ENCODE measurements around the gene F10.
A peak's percentile ranks its signal among the peaks of the same experiment; 100 is the strongest.

F10 gene

GRCh38 chr13:113145496-113145895 is 22.9 kb downstream of the F10 start:
- DNase-seq = no peak
- in situ Hi-C loops (cut with HindIII; ENCODE audit: low pct_ligation_motif_present, low pct_unique_long_range_greater_than_20kb, low sequenced_read_pairs) = no loop called here

- DNase-seq = no peak
- in situ Hi-C loops (cut with HindIII; ENCODE audit: low pct_ligation_motif_present, low pct_unique_long_range_greater_than_20kb, low sequenced_read_pairs) = no loop called here
Measured at GRCh38 chr13:113145911-113146598, 23.5 kb downstream of the F10 start.

- no peak for DNase-seq
- in situ Hi-C loops (cut with HindIII; ENCODE audit: low pct_ligation_motif_present, low pct_unique_long_range_greater_than_20kb, low sequenced_read_pairs) = no loop called here
Measured at GRCh38 chr13:113146750-113147149, 24.2 kb downstream of the F10 start.

DNA sequence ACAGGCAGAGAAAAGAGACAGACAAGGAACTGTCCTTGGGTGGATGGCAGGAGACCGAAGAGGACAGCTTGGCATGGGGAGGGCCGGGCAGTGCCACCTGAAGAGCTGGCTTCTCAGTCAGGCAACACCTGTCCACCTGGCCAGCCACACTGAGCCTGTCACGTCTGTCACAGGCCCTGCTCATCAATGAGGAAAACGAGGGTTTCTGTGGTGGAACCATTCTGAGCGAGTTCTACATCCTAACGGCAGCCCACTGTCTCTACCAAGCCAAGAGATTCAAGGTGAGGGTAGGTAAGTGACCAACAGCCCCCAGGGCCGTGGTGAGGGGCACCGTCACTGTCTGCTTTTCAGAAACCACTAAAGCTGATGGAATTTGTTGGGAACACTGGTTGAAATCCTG is 24.6 kb downstream of the F10 start:
- in situ Hi-C loops (cut with HindIII; ENCODE audit: low pct_ligation_motif_present, low pct_unique_long_range_greater_than_20kb, low sequenced_read_pairs) = no loop called here
- DNase-seq = no peak

- in situ Hi-C loops (cut with HindIII; ENCODE audit: low pct_ligation_motif_present, low pct_unique_long_range_greater_than_20kb, low sequenced_read_pairs) = no loop called here
- no peak for DNase-seq
Measured at GRCh38 chr13:113148407-113148806, 25.8 kb downstream of the F10 start.

- DNase-seq = no peak
- in situ Hi-C loops (cut with HindIII; ENCODE audit: low pct_ligation_motif_present, low pct_unique_long_range_greater_than_20kb, low sequenced_read_pairs) = no loop called here
Measured at GRCh38 chr13:113148940-113149503, 26.4 kb downstream of the F10 start.

- in situ Hi-C loops (cut with HindIII; ENCODE audit: low pct_ligation_motif_present, low pct_unique_long_range_greater_than_20kb, low sequenced_read_pairs) = no loop called here
- no peak for DNase-seq
Measured at GRCh38 chr13:113149711-113150549, 27.3 kb downstream of the F10 start.

GRCh38 chr13:113150550-113151365 is 28.2 kb downstream of the F10 start:
- in situ Hi-C loops (cut with HindIII; ENCODE audit: low pct_ligation_motif_present, low pct_unique_long_range_greater_than_20kb, low sequenced_read_pairs) = no loop called here
- DNase-seq = no peak

DNA sequence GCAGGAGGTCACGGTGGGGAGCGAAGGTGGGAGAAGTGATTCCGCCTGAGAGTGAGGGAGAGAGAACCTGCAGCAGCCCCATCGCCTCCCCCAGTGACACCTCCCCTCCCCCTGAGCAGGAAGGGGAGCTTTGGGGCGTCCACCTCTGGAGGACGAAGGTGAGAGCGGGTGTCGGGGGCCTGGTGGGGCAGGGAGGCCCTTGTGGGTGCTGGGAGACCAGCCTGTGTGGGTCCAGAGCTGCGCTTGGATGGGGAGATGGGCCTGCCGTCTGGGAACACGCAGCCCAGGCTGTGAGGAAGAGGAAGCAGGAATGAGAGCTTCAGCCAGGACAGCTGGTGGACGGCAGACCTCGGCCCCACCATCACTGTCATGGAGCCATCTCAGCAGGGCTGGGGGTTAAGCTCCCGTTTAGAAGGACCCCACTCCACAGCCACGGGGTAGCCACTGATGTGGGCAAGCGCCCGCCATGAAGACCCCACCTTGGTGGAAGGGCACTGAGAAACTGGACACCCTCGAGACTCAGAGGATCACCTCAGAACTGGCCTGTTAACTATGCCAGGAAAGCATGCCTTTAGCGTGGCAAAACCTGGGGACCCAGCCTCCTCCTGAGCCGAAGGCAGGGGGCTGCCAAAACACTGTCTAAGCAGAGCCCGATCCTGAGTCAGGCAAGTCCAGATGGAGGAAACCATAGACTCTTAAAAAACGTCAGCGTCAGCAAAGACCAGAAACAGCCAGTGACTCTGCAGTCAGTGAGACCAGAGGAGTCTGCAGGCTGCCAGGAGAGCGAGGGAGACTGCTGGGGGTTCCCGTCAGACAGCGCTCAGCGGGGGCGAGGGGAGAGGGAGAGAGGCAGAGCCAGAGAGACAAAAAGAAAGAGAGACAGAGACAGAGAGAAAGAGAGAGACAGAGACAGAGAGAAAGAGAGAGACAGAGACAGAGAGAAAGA is 29.4 kb downstream of the F10 start:
- DNase-seq = no peak

DNA sequence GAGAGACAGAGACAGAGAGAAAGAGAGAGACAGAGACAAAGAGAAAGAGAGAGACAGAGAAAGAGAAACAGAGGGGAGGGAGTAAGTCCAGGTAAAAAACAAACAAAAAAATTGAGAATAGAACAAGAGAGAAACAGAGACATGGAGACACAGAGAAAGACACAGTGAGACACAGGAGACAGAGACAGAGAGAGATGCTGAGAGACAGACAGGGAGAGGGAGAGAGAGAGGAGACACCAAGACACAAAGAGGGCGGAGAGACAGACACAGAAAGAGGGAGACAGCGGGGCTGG is 30.0 kb downstream of the F10 start:
- in situ Hi-C loops (cut with HindIII; ENCODE audit: low pct_ligation_motif_present, low pct_unique_long_range_greater_than_20kb, low sequenced_read_pairs) = no loop called here
- DNase-seq = no peak

More for the DNA sequence above, 29.4 kb downstream of the F10 start:
- in situ Hi-C loops (cut with HindIII; ENCODE audit: low pct_ligation_motif_present, low pct_unique_long_range_greater_than_20kb, low sequenced_read_pairs) = no loop called here

- in situ Hi-C loops (cut with HindIII; ENCODE audit: low pct_ligation_motif_present, low pct_unique_long_range_greater_than_20kb, low sequenced_read_pairs) = no loop called here
- DNase-seq = no peak
Measured at GRCh38 chr13:113152984-113153809, 30.6 kb downstream of the F10 start.

DNA sequence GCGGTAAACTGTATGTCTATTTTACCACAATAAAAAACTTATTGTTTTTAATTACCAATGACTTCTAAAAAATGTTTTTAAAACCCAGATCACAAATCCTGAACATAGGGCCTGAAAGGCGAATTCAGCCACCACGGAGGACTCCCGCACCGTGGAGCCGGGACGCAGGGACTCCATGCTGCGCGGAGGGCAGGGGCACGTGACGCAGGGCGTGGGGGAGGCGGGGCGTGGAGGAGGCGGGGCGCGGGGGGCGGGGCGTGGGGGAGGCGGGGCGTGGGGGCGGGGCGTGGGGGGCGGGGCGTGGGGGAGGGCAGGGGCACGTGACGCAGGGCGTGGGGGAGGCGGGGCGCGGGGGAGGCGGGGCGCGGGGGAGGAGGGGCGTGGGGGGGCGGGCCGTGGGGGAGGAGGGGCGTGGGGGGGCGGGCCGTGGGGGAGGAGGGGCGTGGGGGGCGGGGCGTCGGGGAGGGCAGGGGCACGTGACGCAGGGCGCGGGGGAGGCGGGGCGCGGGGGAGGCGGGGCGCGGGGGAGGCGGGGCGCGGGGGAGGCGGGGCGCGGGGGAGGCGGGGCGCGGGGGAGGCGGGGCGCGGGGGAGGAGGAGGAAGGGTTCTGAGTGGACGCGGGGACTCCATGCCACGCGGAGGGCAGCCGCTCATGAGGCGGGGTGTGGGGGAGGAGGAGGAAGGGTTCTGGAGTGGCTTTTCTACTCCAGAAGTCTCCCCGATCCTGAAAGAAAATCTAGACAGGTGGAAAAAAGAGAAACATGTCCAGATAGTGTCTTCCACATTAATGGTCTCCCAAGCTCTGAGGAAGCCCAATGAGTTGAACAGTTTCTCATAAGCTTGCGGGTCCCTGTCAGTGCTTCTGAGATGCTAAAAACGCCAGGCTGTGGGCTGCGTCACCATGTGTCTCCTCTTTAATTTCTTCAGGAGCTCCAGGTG is 31.5 kb downstream of the F10 start:
- peak; percentile 53 for DNase-seq
- in situ Hi-C loops (cut with HindIII; ENCODE audit: low pct_ligation_motif_present, low pct_unique_long_range_greater_than_20kb, low sequenced_read_pairs) = no loop called here

DNA sequence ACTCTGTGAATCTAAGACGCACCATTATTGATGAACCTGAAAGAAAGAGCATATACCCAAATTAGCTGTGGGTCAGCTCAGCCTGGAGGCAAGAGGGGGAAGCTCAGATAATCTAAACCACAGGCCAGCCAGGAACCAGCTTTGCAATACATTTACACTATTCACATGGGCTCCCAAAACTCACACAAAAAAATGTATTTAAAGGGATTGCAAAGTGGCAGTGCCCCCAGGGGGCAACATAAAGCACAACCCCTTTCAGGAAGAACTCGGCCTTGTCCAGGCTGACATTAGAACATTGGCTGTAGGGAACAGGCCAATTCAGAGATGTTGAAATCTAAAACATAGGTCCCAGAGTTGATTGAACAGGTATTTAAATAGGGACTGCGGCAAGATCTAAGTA is 32.6 kb downstream of the F10 start:
- DNase-seq = no peak
- in situ Hi-C loops (cut with HindIII; ENCODE audit: low pct_ligation_motif_present, low pct_unique_long_range_greater_than_20kb, low sequenced_read_pairs) = no loop called here

GRCh38 chr13:113155982-113156655 is 33.5 kb downstream of the F10 start:
- no peak for DNase-seq
- in situ Hi-C loops (cut with HindIII; ENCODE audit: low pct_ligation_motif_present, low pct_unique_long_range_greater_than_20kb, low sequenced_read_pairs) = no loop called here

GRCh38 chr13:113157206-113157928 is 34.8 kb downstream of the F10 start:
- in situ Hi-C loops (cut with HindIII; ENCODE audit: low pct_ligation_motif_present, low pct_unique_long_range_greater_than_20kb, low sequenced_read_pairs) = no loop called here
- no peak for DNase-seq

Measured in ACHN (cell line).